ENCODE measurements around the gene TMEM247.

The TMEM247 gene

GRCh38 chr2:46481198-46482193 lies 2.1 kb downstream of the TMEM247 start:
- no peak for TF ChIP-seq CTCF (conservative IDR thresholded peaks at IDR 0.05)
- H3K27ac ChIP-seq = no peak overlapping the region

GRCh38 chr2:46482490-46482889 lies 3.1 kb downstream of the TMEM247 start:
- H3K27ac ChIP-seq = no peak overlapping the region
- TF ChIP-seq CTCF (conservative IDR thresholded peaks at IDR 0.05) = no peak

- H3K27ac ChIP-seq = no peak overlapping the region
- TF ChIP-seq CTCF (conservative IDR thresholded peaks at IDR 0.05) = no peak
Observed at GRCh38 chr2:46485002-46485401, 5.6 kb downstream of the TMEM247 start.

GRCh38 chr2:46486436-46486835 lies 7.1 kb downstream of the TMEM247 start:
- TF ChIP-seq CTCF (conservative IDR thresholded peaks at IDR 0.05) = no peak
- H3K27ac ChIP-seq = no peak overlapping the region

- TF ChIP-seq CTCF (conservative IDR thresholded peaks at IDR 0.05) = no peak
- H3K27ac ChIP-seq = no peak overlapping the region
Observed at GRCh38 chr2:46487667-46488335, 8.4 kb downstream of the TMEM247 start.

GRCh38 chr2:46488389-46488788 lies 9.0 kb downstream of the TMEM247 start:
- no peak for TF ChIP-seq CTCF (conservative IDR thresholded peaks at IDR 0.05)
- H3K27ac ChIP-seq = no peak overlapping the region

GRCh38 chr2:46489423-46490174 lies 10.2 kb downstream of the TMEM247 start:
- no peak for TF ChIP-seq CTCF (conservative IDR thresholded peaks at IDR 0.05)
- no peak overlapping the region for H3K27ac ChIP-seq

Data from VCaP (cell line).